ENCODE measurements around the gene SLCO3A1.

SLCO3A1 gene

DNA sequence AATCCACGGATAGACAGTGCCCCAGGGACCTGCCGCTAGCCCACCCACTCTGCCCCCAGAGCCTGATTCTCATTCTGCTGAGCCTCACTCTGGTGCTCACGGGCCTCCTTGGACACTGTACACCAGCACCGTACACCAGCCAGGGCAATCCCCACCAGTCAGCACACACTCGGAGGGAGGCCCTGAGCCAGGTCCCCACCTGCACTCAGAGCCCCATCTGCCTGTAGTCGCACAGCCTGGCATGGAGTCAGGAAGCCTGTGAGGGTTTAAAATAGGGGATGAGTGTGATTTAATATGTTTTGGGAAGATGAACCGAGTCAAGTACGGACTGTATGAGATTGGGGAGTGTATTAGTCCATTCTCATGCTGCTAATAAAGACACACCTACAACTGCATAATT lies 223.0 kb downstream of the SLCO3A1 start:
- no peak for DNase-seq

DNA sequence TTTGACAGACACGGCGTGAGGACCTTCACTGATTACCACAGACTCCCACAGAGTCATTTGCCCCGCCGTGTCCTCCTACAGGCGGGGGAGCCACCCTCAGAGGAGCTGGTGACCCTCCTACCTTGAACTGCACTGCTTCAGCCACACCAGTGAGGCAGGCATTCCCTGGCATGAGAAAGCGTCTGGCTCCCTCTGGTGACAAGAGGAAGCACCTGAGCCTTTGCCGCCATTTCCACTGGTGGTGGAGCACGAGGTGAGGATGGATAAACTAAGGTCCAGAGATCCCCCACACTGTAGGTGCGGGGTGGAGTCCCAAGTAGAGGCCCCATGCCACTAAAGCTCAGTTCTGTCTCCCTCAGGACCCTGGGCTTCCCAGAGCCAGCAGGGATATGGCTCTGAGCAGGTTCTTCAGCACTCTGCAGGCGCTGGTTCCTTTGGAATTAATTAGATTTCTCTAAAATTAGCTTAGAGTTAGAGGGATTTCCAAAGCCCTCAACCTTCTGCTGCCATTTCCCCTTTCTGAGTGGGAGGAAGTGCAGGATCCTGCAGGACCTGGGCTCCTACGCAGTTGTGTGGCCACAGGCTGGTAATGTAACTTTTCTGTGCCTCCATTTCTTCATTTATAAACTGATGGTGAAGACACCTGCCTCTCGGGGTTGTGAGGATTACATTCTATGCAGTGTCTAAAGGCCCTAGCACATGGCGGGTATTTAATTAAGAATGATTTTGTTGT lies 224.0 kb downstream of the SLCO3A1 start:
- DNase-seq = peak; percentile 89

DNA sequence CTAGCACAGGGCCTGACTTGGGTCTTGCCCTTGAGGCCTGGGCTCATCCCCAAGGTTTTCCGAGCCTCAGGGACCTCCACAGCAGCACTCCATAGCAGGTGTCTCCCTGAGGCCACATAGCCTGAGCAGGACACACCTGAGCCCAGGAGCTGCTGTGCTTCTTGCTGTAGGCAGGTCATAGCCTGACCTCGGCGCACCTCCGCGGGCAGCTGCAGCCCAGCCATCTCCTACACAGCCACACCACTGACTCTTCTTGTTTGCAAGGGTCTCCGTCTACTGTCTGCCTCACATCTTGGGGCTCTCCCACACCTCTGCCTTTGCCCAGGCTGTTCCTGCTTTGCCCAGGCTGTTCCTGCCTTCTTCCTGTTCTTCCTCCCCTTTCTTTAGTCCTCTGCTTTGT lies 224.8 kb downstream of the SLCO3A1 start:
- no peak for DNase-seq

DNA sequence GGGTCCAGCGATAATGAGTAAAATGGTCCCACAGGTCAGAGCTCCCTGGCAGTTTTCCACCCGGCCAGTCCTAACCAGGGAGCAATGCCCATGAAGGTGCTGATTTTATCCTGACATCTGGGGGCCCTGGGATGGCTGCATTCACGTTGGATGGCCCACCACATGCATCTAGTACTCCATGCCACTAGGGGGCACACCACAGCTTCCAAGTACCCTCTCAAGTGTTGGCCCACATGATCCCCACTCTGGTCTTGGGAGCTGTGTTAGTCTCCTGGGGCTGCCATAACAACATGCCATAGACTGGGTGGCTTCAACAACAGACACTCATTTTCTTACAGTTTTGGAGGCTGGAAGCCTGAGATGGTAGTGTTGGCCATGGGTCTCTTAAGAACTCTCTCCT lies 225.5 kb downstream of the SLCO3A1 start:
- no peak for DNase-seq

DNA sequence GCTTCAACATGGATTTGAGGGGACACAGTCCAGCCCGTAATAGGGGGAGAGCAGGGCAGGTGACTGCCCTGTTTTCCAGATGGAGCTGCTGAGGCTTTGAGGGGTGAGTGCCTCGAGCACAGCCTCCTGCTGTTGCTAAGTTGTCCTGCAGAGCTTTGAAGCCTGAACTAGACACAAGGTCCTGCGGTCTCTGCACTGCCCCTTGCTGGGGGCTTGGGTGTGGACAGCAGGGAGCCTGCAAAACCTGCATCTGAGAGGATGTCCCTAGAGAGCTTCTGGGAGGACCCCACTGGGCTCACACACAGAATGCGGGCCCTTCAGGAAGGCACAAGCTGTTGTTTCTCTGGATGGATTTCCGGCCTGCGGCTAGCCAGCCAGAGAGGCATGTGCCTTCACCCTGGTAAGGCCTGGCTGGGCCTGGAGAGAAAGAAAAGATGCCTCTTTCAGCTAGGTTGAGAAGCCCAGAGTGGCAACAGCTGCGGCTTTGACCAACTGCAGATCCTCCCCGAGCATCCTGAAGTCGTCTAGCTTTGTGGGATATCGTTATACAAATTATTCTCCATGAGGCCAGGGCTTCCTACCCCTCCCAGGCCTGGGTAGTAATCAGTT lies 226.2 kb downstream of the SLCO3A1 start:
- DNase-seq = peak; percentile 9

DNA sequence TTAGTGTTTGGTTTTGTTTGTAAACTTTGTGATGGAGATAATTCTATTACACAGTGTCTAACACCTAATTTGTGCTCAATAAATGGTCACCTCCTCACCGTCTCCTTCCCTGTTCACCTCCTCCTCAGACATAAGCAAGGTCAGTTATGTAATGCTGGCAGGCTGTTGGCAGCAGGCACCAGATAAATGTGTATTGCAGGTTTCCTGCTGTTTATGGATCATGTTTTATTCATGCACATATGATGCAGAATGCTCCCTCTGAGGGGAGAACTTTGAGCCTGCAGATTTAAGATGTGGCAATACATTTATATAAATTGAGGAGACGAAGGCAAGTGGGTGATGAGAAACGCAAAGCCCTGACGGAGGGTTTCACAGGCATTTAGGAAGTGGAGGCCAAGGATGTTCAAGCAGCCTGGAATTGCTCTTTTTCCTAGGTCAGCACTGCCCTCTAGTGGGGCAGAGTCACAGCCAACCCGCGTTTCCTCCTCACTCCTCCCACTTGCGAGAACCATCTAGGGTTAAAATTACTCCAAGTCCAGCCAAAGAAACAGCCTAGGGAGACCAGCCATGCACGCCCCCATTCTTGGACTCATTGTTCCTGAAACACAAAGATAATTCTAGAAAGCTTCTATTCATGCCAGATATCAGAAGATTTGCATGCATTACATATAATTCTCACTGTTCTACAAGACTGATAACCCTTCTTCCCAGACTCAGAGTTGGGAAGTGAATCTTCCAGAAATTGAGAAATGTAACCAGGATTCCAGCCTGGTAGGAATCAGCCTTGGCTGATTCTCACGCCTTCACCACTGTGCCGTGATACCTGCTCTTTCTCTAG lies 228.7 kb downstream of the SLCO3A1 start:
- DNase-seq = peak; percentile 93

DNA sequence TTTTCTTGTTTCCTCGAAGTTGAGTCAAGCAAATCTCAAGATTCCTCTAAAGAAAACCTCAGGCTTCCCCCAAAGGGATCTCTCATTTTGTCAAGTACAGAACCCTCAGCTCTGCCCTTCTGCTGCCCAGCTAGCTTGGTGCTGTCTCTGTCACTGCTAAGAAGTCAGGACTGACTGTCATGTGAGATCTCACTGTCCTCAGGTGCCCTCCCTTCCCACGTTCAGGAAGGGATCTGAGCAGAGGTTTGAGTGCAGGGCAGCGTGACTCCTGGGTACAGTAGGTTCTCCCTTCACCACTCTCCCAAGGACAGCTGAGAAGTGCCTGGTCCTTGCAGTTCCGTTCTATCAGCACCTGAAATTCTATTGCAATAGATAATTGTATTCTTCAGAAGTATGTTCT lies 229.7 kb downstream of the SLCO3A1 start:
- DNase-seq = no peak

DNA sequence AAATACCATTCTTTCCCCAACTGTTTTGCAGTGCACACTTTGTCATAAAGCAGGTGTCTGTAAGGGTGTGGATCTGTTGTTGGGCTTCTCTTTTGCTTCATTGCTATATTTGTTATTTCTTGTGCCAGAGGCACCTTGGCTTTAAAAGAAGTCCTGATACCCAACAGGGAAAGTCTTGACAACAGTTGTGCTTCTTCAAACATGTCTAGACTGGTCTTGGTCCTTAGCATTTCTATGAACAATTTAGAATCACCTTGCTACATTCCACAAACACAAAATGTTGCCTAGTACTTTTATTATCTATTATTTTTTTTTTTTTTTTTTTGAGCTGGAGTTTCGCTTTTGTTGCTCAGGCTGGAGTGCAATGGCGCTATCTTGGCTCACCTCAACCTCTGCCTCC lies 233.7 kb downstream of the SLCO3A1 start:
- DNase-seq = no peak

DNA sequence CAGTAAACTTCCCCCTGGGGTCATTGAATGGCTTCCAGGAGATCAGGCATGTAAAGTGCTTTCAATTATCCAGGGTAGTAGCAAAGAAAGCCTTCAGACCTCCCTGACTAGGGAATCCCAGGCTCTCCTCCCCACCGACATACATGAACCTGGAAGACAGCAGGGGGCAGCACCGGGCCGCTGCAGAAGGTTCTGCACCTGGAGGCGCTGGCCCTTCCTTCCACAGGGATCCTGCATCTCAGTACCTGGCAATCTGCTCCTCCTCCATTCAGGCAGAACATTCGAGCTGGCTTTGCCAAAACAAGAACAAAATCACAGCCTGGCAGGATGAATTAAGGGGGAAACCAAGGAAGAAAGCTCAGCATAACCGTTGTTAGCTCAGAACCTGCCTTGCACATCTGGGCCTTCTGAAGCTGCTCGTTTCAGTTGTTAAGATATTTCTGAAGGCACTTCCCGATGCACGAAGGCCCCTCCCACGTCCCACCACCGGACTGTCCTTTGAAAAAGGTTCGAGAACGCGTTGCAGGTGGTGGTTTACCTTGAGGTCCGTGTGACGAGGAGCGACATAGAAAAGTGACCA lies 237.7 kb downstream of the SLCO3A1 start:
- peak; percentile 79 for DNase-seq

DNA sequence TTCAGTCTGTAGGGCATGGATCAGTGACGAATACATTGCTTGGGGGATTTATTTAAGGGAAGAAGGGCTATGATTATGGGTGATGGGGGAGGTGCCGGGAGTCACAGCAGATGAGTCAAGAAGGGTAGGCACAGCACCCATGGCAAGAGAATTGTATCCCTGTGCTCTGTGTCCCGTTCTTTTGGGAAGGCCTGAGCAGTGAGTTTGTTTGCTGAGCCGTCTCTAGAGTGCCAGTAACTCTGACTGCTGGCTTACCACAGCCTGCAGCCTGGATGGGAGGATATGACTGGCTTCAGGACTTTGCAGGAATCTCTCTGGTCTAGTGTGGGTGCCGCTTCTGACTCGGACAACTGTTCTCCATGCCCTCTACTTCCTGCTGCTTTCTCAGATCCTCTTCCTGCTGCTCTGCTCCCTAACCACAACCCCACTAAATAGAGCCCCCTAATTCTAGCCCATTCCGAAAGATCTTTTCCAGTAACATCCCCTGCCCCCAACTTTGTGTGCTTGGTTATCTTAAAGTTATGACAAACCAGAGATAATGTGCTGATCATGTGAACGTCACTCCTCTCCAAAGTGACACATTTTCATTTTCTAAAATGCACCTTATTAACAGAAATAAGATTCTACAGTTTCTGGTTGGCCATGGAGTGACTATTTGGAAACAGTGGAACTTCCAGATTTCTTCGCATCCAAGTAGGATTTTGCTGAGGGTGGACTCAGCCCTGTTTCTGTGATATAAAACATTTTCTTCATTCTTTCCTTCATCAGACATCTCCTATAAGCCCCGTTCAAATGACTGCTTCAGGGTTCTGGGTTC lies 239.0 kb downstream of the SLCO3A1 start:
- DNase-seq = no peak

DNA sequence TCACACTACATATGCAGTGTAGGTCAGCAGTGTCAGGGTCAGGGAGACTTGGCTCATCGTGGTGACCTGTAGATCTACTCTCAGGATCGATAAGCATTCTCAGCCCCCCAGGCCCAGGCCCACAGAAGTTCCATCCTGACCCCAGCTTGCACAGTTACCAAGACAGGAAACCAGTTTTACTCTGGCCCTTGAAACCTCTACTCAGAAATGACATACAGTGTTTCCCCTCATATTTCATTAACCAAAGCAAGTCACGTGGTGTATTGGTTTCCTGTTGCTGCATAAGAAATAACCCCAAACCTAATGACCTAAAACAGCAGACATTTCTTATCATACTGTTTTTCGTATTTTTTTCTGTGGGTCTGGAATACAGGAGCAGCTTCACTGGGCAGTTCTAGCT lies 242.2 kb downstream of the SLCO3A1 start:
- no peak for DNase-seq

DNA sequence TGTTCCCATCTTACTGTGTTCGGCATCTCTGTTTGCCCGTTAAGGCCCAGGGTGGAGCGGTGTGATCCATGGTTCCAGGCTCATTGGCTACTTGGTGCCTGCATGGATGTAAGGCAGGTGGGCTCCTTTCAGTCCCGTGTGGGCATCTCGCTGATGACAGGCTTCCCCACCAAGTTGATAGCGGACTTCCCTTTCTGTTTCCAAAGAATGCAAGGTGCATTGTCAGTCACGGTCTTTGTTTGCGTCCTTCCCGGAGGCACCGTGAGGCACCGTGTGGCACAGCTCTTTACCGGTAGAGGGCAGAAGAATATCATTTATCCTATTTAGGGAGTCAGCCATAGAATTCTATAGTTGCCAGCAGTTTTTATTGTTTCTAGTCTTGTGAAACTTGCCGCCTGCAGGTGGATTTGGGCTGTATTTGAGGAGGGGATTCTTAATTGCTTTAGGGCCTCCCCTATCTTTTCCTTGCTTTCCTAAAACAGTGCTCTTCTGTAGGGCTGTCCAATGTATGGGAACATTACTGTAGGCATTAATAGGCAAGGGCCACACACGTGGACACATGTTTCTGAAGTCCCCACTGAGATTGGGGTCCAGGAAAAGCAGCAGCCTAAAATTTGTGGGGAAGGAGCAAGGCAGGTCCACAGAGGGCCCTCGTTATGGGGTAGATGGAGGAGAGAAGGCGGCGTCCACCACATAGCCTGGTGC lies 244.1 kb downstream of the SLCO3A1 start:
- DNase-seq = peak; percentile 90

DNA sequence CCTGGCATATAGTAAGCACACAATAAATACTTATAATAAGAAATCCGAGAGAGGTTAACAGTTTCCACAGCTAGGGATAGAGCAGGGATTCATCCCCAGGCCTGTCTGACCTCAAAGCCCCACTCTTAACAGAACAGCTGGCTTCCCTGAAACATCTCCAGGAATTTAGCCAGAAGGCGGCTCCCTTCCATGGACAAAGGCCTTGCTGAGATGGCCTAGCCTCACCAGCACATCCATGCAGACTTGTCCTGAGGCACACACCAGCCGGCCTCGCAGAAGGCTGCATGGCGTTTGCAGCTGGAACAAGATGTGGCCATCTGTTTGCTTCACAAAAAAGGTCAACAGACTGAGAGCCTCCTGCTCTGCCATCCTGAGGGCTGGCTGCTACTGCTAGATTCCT lies 245.4 kb downstream of the SLCO3A1 start:
- DNase-seq = peak; percentile 45

DNA sequence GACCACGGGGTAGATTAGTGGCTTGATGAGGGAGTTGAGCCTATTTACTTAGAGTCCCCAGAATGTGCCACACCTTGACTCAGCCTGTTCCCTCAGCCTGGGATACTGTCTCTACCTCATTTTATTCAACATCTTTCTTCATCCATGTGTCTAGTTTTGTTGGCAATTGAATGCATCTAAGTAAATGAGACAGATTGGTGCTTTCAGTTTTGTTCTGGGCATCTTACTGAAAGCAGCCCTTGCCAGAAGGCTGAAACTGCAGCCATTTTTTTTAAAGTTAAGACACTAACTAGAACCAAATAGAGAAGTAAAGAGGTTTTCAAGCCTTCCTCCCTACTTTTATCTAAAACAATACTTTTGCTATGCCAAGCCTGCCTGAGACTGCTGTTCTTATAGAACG lies 246.8 kb downstream of the SLCO3A1 start:
- DNase-seq = no peak

DNA sequence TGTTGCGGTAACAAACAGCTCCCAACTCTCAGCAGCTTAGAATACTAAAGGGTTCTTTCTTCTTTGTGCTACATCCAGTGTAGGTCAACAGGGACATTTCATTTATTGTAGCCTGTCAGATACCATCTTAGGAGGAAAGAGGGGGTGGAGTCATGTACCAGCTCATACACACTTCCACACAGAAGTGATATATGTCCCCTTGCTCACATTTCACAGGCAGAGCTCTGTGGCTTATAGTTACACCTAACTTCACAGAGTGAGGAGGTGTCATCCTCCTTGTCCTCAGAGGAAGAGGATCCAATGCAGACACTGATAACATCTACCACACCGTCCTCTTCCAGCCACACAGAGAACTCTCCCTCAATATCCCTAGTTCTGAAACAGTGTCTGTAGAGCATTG lies 247.2 kb downstream of the SLCO3A1 start:
- DNase-seq = no peak

DNA sequence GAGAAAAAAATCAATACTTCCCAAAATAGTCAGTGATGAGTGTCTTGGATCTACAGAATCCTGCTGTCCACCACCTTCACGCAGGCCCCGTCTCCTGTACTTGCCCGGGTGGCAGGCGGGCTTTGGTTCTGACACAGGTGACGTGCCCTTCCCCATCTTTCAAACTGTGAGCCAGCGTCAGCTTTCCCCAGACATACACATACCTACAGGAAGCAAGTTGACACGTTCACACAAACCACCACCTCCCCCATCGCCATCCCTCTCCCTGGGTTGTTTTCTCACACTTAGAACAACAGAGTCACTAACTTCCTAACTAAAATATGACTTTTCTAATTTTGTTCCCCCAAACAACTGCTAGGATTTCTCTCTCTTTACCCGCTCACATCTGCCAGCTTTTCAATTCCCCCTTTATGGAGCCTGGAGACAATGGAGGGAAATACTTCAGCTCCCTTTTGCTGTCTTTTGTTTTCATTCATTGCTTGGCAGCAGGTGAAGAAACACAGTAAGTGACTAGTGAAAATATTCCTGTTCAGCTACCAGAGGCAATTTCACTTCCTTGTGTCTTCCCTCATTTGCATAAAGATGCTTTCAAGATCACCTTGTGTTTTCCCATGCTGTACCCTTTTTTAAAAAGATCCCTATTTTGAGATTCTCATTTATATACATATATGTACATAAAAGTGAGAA lies 248.3 kb downstream of the SLCO3A1 start:
- DNase-seq = no peak

DNA sequence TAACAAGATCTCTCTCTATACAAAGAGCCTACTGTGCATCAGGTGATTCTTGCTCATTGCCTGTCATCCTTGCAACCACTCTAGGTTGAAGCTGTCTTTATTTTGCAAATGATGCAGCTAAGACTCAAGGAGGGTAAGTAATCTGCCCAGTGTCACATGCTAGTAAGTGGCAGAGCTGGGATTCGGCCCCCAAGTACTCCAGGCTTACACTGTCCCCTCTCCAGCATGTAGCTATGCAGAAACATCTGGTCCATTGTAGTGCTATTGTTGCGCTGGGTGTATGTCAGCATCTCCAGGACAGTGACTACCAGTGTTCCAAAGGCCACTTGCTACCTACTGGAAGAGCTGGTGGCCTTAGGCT lies 248.9 kb downstream of the SLCO3A1 start:
- no peak for DNase-seq

DNA sequence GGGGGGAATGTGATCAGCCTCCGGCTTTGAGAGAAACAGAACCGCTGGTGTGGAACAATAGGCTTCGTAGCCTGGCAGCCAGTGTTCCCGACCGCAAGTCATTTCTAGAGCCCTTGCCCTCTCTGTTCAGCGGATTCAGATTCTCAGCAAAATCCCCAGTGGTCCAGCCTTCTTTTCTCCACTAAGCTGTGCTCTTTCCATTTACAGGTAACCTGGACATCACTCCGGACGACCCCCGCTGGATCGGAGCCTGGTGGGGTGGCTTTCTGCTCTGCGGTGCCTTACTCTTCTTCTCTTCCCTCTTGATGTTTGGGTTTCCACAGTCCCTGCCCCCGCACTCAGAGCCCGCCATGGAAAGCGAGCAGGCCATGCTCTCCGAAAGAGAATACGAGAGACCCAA lies 250.6 kb downstream of the SLCO3A1 start:
- no peak for DNase-seq

DNA sequence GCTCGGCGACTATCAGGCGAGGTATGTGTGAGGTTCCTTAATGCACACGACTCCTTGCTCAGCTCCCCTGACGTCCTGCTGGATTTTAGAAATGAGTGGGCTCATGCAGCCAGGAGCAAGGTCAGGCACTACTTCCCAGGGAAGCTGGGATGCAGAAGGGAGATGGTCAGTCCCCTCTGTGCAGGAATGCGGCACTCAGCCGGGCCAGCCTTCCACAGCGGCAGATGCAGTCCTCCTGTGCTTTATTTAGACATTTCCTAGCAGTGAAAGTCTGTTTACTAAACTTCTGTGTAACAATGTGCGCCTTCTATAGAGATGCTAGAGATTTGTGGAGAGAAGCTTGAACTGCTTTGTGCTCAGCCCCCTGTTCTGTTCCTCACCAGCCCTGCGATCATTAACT lies 252.1 kb downstream of the SLCO3A1 start:
- no peak for DNase-seq

DNA sequence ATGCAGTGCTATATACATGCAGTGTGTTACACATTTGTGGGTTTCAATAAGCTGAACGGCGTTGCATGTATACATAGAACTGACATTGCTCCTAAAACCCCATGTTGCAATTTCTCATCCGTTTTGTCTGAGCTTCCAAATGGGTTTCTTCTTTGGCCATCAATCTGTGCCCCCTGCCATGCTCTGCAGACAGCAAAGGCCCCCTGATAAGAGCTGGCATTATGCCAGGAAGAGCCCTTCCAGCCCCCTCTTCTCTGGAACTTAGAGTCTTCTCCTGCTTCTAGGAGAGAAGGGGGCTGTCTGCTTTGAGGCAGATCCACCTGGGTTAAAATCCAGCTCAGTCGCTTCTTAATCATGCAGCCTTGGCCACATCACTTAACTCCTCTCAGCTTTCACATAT lies 254.0 kb downstream of the SLCO3A1 start:
- no peak for DNase-seq

DNA sequence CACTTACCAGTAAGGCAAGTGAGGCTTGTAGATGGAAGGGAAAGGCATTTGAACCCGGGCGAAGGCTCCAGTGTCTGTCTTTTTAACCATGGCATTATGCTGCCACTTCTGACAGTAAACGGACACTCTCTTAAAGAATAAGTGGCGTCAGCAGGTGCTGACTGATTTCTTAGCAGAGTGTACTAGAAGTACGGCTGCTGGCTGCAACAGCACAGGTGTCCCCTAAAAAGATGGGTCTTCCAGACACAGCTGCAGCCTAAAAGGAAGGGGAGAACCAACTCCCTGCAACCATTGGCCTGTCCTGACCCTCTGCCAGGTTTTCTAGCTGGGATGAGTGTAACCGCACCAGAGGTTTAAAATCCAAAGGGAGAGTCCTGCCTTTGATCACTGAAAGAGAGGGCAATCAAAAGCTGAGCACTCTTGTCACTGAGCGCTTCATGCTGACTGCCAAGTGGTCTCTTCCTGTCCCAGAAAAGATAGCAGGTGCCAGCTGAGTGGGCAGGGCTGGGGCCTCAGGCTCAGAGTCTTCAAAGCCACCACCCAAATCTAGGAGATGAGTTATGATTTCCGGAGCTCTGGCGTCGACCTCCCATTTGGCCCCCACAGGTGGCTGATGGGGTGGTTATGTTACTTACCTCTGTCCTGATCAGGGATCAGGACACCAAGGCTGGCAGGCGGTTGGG lies 255.8 kb downstream of the SLCO3A1 start:
- DNase-seq = no peak

Data from eye (tissue), 1 donor.